GM12878 (cell line): ENCODE results near the gene MIEF1. TPM values are rescaled to one million over a fixed set of nuclear protein-coding genes. Genes with fewer than 3 reads are reported as not detected.

ENCODE experiments used
- BACH1 ChIP-seq: fragments of 450-650 bp; IDR thresholded peaks from 2 replicates; pipeline ENCODE4 v1.6.1; 2017; ENCODE audit warnings: mild to moderate bottlenecking, borderline replicate concordance
- BHLHE40 ChIP-seq, 2 experiments: fragments of 450-650 bp in 1 of 2; IDR thresholded peaks; 2 replicates each; pipeline ENCODE4 v1.6.1; 2011 to 2017; ENCODE audit warnings: low read depth in 2 of 2, borderline replicate concordance in 1 of 2, improper control_type of control experiment in 1 of 2, low read length in 1 of 2, mild to moderate bottlenecking in 1 of 2
- CREM ChIP-seq: IDR thresholded peaks from 2 replicates; pipeline ENCODE4 v1.6.1; 2014; ENCODE audit warnings: antibody characterized with exemption, low read depth
- POLR2A ChIP-seq: IDR thresholded peaks from 2 replicates; pipeline ENCODE4 v1.6.1; 2011; ENCODE audit warnings: low read depth, mild to moderate bottlenecking, low read length
- PRDM15 ChIP-seq: fragments of 450-650 bp; formaldehyde crosslinking; IDR thresholded peaks from 2 replicates; pipeline ENCODE4 v1.4.0; 2020; ENCODE audit warnings: mild to moderate bottlenecking, moderate library complexity
- RCOR1 ChIP-seq: conservative IDR thresholded peaks from 2 replicates; pipeline ENCODE4 v1.6.1; 2012; ENCODE audit warnings: low read depth, low read length, improper control_type of control experiment
- SIN3A ChIP-seq: IDR thresholded peaks from 2 replicates; pipeline ENCODE4 v1.6.1; 2012; ENCODE audit warnings: low read depth, low read length, improper control_type of control experiment
- STAT3 ChIP-seq: IDR thresholded peaks from 2 replicates; pipeline ENCODE4 v1.6.1; 2011; ENCODE audit warnings: low read depth, low read length, improper control_type of control experiment
- TAF1 ChIP-seq: IDR thresholded peaks from 2 replicates; pipeline ENCODE4 v1.6.1; 2011; ENCODE audit warnings: mild to moderate bottlenecking, low read depth, low read length, borderline replicate concordance
- TARDBP ChIP-seq: IDR thresholded peaks from 2 replicates; pipeline ENCODE4 v1.6.1; 2016; ENCODE audit warnings: borderline replicate concordance
- USF2 ChIP-seq: IDR thresholded peaks from 2 replicates; pipeline ENCODE4 v1.6.1; 2011; ENCODE audit warnings: low read depth, low read length, improper control_type of control experiment, borderline replicate concordance
- polyA plus RNA-seq, 11 experiments: library from polyadenylated mRNA; depleted of rRNA in 4 of 11; unstranded in 6 of 11; stranded (reverse) in 5 of 11; fragments of >200 nt; fragmentation: Nextera tagmentation in 4 of 11; fragmentation: Illumina TruSeq in 1 of 11; extraction: Ambion mirVana in 4 of 11; extraction: Trizol in 1 of 11; gene quantifications; 1 replicate in 1 of 11; 2 replicates in 10 of 11; pipeline versions ENCODE4 v1.2.1 to v1.2.3, GENCODE V29; 2011 to 2016; ENCODE audit warnings: inconsistent platforms in 2 of 11, missing spikeins in 2 of 11, low read depth in 1 of 11
- total RNA-seq, 4 experiments: library from RNA; depleted of rRNA in 3 of 4; stranded (reverse); fragments of >200 nt in 3 of 4; fragmentation: Illumina TruSeq in 1 of 4; extraction: Trizol in 1 of 4; gene quantifications; 2 replicates each; pipeline versions ENCODE4 v1.2.1 to v1.2.3, GENCODE V29; 2013 to 2021

MIEF1 gene
- total and polyA plus RNA-seq, 10 of the 15 experiments (the other 5 are each of a cell fraction or from before 2014, with no cell fraction given): 12.4 to 52.3 (median 29.3) TPM

- TF ChIP-seq SIN3A (no peak), TAF1 (0 out of 2 replicates have a peak, but pooled peaks have one; percentile 39), BACH1 (peak; percentile 94), POLR2A (peak; percentile 88), RCOR1 (no peak), TARDBP (no peak), PRDM15 (CRISPR knock-in tag) (0 out of 2 replicates have a peak, but pooled peaks have one; percentile 48), STAT3 (no peak), CREM (0 out of 2 replicates have a peak, but pooled peaks have one; percentile 5), BHLHE40 (IDR thresholded peaks at IDR 0.05; ENCODE audit: borderline replicate concordance in 1 of 2, low read depth in 2 of 2, low read length in 1 of 2) (no peak), USF2 (no peak)
These were observed 20.6 kb downstream of the MIEF1 start (continued) for GRCh38 chr22:39522567-39523300.
